ENCODE results near the gene BACH2.

DNA sequence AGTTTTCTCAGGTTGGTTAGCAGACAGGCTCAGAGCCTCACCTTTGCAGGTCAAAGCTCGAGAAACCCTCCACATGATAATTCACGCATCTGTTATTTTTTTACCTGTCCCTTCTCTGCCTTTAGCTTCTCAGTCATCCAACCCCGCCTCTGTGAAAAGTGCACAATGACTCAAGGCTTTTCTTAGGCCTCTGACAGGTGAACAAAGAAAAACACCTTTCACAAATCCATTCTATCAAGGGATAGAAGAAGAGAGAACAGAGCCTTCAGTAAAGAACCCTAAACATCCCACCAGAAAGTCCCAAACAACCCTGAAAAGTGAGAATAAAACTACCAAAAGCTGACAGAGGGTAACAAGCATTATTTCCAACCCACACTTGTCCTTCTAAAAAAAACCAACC lies 224.1 kb downstream of the BACH2 start:
- no peak for TF ChIP-seq POLR2A (IDR thresholded peaks at IDR 0.05)
- TF ChIP-seq, protein P1, sequence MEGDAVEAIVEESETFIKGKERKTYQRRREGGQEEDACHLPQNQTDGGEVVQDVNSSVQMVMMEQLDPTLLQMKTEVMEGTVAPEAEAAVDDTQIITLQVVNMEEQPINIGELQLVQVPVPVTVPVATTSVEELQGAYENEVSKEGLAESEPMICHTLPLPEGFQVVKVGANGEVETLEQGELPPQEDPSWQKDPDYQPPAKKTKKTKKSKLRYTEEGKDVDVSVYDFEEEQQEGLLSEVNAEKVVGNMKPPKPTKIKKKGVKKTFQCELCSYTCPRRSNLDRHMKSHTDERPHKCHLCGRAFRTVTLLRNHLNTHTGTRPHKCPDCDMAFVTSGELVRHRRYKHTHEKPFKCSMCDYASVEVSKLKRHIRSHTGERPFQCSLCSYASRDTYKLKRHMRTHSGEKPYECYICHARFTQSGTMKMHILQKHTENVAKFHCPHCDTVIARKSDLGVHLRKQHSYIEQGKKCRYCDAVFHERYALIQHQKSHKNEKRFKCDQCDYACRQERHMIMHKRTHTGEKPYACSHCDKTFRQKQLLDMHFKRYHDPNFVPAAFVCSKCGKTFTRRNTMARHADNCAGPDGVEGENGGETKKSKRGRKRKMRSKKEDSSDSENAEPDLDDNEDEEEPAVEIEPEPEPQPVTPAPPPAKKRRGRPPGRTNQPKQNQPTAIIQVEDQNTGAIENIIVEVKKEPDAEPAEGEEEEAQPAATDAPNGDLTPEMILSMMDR (IDR thresholded peaks at IDR 0.05), result no peak
- TF ChIP-seq POLR2AphosphoS5 (IDR thresholded peaks at IDR 0.05), result no peak
- no peak for TF ChIP-seq EP300 (IDR thresholded peaks at IDR 0.05)
